Coronary artery (tissue), 2 donors: ENCODE measurements around the gene MMAA.
"Not testable (repeated sequence)": the region's sequence is repeated elsewhere in the genome, so short reads cannot be mapped to it uniquely, and the experiment has no call there.

Experiments
- DNase-seq: peaks from one replicate; pipeline ENCODE4 v3.0.0-alpha.2; 2017; ENCODE audit warnings: low spot score
- H3K27ac ChIP-seq, 2 donors: fragments of 200-600 bp; sonication (generic); one replicate each; pipeline ENCODE4 v1.5.1; 2016 to 2019
- H3K4me3 ChIP-seq: fragments of 200-600 bp; sonication (generic); 2 replicates; pipeline ENCODE4 v1.5.1; 2016; ENCODE audit warnings: mild to moderate bottlenecking, moderate library complexity
- TF ChIP-seq, protein P1 (sequence below): fragments of 200-600 bp; sonication (generic); IDR thresholded peaks from one replicate; pipeline ENCODE4 v1.5.1; 2019; ENCODE audit warnings: antibody characterized with exemption

The MMAA gene

DNA sequence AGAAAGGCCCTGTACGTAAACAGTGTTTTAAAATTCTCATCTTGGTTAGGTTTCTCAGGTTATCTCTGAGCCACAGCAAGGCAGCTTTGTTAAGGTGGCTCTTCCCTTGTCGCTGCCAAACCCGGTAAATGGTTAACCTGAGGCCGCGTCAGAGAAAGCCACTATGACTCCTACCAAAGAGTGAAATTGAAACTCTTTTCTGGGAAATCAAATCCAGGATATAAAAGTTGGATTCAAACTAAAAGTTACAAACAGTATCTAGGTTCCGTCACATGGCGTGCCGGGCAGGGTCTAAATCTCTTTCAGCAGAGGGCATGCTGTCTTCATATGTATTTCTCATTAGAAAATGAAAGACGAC is 433 bp downstream of the MMAA start:
- DNase-seq: no peak
- Histone ChIP-seq H3K27ac (peak overlapping the region; percentile 94 to 96), H3K4me3 (peak overlapping the region; percentile 88)
- TF ChIP-seq, protein P1, sequence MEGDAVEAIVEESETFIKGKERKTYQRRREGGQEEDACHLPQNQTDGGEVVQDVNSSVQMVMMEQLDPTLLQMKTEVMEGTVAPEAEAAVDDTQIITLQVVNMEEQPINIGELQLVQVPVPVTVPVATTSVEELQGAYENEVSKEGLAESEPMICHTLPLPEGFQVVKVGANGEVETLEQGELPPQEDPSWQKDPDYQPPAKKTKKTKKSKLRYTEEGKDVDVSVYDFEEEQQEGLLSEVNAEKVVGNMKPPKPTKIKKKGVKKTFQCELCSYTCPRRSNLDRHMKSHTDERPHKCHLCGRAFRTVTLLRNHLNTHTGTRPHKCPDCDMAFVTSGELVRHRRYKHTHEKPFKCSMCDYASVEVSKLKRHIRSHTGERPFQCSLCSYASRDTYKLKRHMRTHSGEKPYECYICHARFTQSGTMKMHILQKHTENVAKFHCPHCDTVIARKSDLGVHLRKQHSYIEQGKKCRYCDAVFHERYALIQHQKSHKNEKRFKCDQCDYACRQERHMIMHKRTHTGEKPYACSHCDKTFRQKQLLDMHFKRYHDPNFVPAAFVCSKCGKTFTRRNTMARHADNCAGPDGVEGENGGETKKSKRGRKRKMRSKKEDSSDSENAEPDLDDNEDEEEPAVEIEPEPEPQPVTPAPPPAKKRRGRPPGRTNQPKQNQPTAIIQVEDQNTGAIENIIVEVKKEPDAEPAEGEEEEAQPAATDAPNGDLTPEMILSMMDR: no peak

DNA sequence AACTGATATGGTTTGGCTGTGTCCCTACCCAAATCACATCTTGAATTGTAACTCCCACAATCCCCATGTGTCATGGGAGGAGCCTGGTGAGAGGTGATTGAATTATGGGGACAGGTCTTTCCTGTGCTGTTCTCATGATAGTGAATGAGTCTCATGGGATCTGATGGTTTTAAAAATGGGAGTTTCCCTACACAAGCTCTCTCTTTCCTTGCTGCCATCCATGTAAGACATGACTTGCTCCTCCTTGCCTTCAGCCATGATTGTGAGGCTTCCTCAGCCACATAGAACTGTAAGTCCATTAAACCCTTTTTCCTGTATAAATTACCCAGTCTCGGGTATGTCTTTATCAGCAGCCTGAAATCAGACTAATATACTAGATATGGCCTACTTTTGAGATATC is 2.9 kb downstream of the MMAA start:
- not testable (repeated sequence) for H3K4me3 ChIP-seq, DNase-seq, H3K27ac ChIP-seq

DNA sequence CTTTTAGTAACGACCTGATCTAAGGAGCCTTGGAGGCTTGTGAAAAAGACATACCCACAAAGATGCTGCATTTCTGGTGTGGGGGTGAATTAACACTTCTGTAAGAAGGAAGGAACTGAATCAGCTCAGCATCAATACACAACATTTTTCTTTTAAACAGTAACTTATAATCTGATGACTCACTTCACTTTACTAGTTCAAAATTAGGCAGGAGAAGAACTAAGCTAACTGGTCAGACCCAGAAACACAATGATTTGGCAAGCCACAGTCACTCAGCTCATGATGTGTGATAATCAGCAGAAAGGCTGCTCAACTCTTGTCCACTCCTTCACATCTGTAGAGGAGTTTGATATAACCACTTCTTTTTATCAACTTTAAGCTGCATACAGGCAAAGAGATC is 4.6 kb downstream of the MMAA start:
- TF ChIP-seq, protein P1: no peak
- no peak for DNase-seq
- H3K4me3 ChIP-seq: no peak overlapping the region
- H3K27ac ChIP-seq: no peak overlapping the region

DNA sequence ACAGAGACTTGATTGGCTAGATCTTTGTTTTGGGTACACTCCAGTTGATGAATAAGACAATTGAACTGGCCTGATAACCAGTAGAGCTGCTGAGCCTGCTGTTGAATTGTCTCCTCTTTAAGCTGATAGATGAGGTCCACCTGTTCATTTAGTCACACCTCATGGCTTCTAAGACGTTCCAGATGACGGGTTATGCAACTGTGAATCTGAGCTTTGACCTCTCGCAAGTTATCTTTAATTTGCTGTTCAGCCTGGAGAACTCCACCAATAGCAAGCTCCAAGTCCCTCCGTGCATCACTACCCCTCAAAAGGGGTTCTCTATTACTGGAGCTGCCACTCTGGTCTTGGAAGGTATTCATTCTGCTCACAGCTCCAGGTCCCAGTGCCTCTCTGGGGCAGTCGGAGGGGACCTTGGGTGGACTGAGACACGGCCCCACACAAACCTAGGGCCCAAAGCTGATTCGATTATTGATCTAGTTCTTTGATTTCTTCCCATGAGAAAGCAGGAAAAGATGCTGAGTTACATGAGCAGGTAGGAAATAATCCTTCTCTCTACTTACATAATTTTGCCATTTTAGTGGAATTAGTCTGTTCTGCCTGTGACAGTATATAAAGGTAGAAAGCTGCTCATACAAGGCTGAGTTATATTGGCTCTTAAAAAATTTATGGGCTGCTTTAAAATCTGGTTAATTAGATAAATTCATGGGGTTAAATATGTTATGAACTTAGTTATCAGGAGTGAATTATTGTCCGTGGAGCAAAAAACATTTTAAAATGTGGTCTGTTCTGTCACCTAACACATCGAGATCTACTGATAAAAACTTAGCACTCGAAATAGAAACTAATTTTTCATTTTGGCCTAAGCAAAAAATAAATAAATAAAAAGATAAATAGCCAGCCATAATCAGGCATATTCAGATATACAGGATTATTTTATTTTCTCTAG is 6.8 kb downstream of the MMAA start:
- no peak overlapping the region for H3K27ac ChIP-seq
- TF ChIP-seq, protein P1: no peak
- H3K4me3 ChIP-seq: no peak overlapping the region
- DNase-seq: no peak

DNA sequence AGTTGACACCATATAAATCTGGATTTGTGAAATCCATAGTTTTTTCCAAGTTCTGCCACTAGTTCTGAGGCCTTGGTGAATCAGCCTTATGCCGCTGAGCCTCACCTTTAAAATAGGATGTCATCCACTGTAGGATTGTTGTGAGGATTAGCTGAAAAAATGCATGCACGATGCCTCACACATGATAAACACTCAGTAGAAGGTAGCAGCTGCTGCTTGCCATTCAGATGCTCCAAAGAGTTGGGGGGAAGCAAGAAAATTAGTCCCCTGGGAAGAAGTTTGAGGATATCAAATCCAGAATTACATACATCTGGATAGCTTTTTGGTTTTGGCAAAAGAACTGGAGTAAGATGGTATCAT is 7.4 kb downstream of the MMAA start:
- Histone ChIP-seq H3K4me3 (no peak overlapping the region), H3K27ac (no peak overlapping the region)
- TF ChIP-seq, protein P1: no peak
- DNase-seq: no peak

DNA sequence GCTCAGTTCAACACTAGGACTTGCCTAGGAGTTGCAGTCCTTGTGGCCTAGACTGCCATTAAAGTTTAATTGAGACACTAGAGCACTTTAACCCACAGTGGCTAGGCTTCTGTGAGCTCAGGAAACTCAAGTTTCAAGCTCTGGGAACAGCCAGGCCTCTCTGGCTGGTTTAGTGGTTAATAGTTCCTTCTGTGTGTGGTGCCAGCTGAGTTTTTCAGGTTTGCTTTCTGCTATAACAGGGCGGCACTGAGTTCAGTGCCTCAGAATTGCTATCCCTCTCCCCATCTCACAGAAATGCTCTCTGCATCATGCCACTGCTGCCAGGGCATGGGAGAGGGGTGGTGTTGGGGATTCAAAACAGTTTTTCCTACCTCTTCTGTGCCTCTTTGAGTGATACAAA is 15.9 kb downstream of the MMAA start:
- TF ChIP-seq, protein P1: no peak
- DNase-seq: no peak
- no peak overlapping the region for H3K27ac ChIP-seq
- H3K4me3 ChIP-seq: no peak overlapping the region

DNA sequence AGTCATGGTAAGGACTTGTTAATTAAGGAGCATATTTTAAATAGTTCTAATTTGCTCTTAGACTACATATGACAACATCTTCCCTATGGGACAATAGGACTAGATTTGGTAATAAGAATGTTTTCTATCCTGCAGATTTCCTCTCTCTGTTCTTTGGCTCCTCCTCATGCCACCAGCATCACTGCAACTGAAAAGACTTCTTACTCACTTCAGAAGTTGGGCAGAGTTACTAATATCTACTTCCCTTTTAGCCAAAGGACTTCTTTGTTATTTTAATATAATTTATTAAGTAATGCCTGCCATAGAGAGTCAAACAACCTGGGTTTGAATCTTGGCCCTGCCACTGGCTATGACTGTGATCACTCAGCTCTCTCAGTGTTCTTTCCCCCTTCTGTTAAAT is 16.4 kb downstream of the MMAA start:
- DNase-seq: no peak
- H3K4me3 ChIP-seq: no peak overlapping the region
- TF ChIP-seq, protein P1: no peak
- no peak overlapping the region for H3K27ac ChIP-seq
